Sigmoid colon (tissue), 7 donors: ENCODE results near the gene ZFAND3. TPM values are rescaled to one million over a fixed set of nuclear protein-coding genes. Genes with fewer than 3 reads are reported as not detected.

Experiments
- DNase-seq: peaks from one replicate; pipeline ENCODE4 v3.0.0-alpha.2; 2019
- H3K27ac ChIP-seq, 4 donors: fragments of 200-600 bp; sonication (generic); one replicate each; pipeline ENCODE4 v1.5.1; 2016 to 2019; ENCODE audit warnings: mild to moderate bottlenecking in 1 of 4
- H3K27me3 ChIP-seq, 3 donors: fragments of 200-600 bp; sonication (generic); one replicate each; pipeline ENCODE4 v1.5.1; 2019; ENCODE audit warnings: mild to moderate bottlenecking in 1 of 3
- H3K36me3 ChIP-seq, 4 donors: fragments of 200-600 bp; sonication (generic); one replicate each; pipeline ENCODE4 v1.5.1; 2016 to 2019
- H3K4me1 ChIP-seq, 4 donors: fragments of 200-600 bp; sonication (generic); one replicate each; pipeline ENCODE4 v1.5.1; 2017 to 2019
- H3K4me3 ChIP-seq, 4 donors: fragments of 200-600 bp; sonication (generic); one replicate each; pipeline ENCODE4 v1.5.1; 2017 to 2019; ENCODE audit warnings: mild to moderate bottlenecking in 2 of 4, moderate library complexity in 1 of 4
- H3K9me3 ChIP-seq, 4 donors: fragments of 200-600 bp in 3 of 4; sonication (generic) in 3 of 4; one replicate each; pipeline versions ENCODE4 v1.5.1 to v1.6.1; 2013 to 2019
- CTCF ChIP-seq, 4 experiments: fragments of 450-650 bp in 3 of 4; fragments of 200-600 bp in 1 of 4; IDR thresholded peaks; one replicate each; pipeline ENCODE4 v1.5.1; 2016 to 2019; ENCODE audit warnings: antibody characterized with exemption in 4 of 4, mild to moderate bottlenecking in 3 of 4, moderate library complexity in 2 of 4
- EP300 ChIP-seq, 4 donors: sonication (generic); formaldehyde crosslinking; IDR thresholded peaks; one replicate each; pipeline ENCODE4 v1.6.1; 2017; ENCODE audit warnings: antibody characterized with exemption in 4 of 4
- POLR2A ChIP-seq, 2 donors: fragments of 450-650 bp; IDR thresholded peaks; one replicate each; pipeline ENCODE4 v1.6.1; 2016; ENCODE audit warnings: antibody characterized with exemption in 2 of 2, mild to moderate bottlenecking in 2 of 2, moderate library complexity in 2 of 2
- POLR2AphosphoS5 ChIP-seq, 4 donors: sonication (generic); formaldehyde crosslinking; IDR thresholded peaks; one replicate each; pipeline ENCODE4 v1.6.1; 2017; ENCODE audit warnings: antibody characterized with exemption in 4 of 4
- WGBS, 2 donors: extraction: QIAGEN DNeasy Blood & Tissue Kit; methylation state at CpG; one replicate each; pipeline ENCODE4 v1.1.7; 2013; 5-methylcytosine and 5-hydroxymethylcytosine counted together
- intact Hi-C: fragments of 100-400 bp; cut with DNase I; formaldehyde crosslinking; loops from one replicate; pipeline ENCODE4 v1.15.1; 2023
- polyA plus RNA-seq, 3 donors: library from polyadenylated mRNA; stranded (reverse); fragments of 200-250 nt; gene quantifications; one replicate each; pipeline ENCODE4 v1.2.3, GENCODE V29; 2013
- total RNA-seq, 4 donors: library from RNA; depleted of rRNA; stranded (reverse); fragments of >200 nt; gene quantifications; one replicate each; pipeline ENCODE4 v1.1.0, GENCODE V29; 2016
- donor health status: healthy with polysubstance abuse.
- donor health status: Bipolar disorder and iron deficiency.
- donor health status: healthy.

ZFAND3 gene
- total and polyA plus RNA-seq, 7 donors = 32.4 to 54.8 (median 39.0) TPM

GRCh38 chr6:38012573-38012972 is 193.0 kb downstream of the ZFAND3 start:
- WGBS, 2 donors = 68 to 79% methylated on average over 5 of the region's 5 CpGs
- H3K4me1 ChIP-seq = peaks cover 0 to 42% (median 27%) of the 10 kb centered on the region in 4 donors
- H3K27me3 ChIP-seq = no peaks in the 10 kb centered on the region
- no peaks in the 10 kb centered on the region for H3K9me3 ChIP-seq
- intact Hi-C loops = loop anchor here (10.0 kb wide), 2 partner anchors 198 to 228 kb away; partner anchors contain the start of gene ZFAND3
- H3K27ac ChIP-seq = no peak overlapping the region
- H3K4me3 ChIP-seq = no peak overlapping the region
- TF ChIP-seq CTCF (IDR thresholded peaks at IDR 0.05) (peak in 3 of 4 experiments; percentile 34 to 52 (median 43)), EP300 (IDR thresholded peaks at IDR 0.05) (no peak)
- no peak for DNase-seq
- no peaks in the 10 kb centered on the region for H3K36me3 ChIP-seq

- H3K4me1 ChIP-seq = peaks cover 0 to 40% (median 28%) of the 10 kb centered on the region in 4 donors
- H3K27ac ChIP-seq = no peak overlapping the region
These were observed 195.8 kb downstream of the ZFAND3 start for GRCh38 chr6:38015341-38015740.

GRCh38 chr6:38016824-38017223 is 197.3 kb downstream of the ZFAND3 start:
- no peaks in the 10 kb centered on the region for H3K36me3 ChIP-seq
- peaks cover 0 to 54% (median 43%) of the 10 kb centered on the region in 4 donors for H3K4me1 ChIP-seq
- DNase-seq = no peak
- H3K4me3 ChIP-seq = no peak overlapping the region
- no peaks in the 10 kb centered on the region for H3K27me3 ChIP-seq
- no peak for TF ChIP-seq CTCF (IDR thresholded peaks at IDR 0.05)
- no peak for TF ChIP-seq POLR2A (IDR thresholded peaks at IDR 0.05)
- no peak for TF ChIP-seq POLR2AphosphoS5 (IDR thresholded peaks at IDR 0.05)
- TF ChIP-seq EP300 (IDR thresholded peaks at IDR 0.05) = no peak
- 90% methylated on average over 1 of the region's 1 CpG for WGBS, 2 donors
- intact Hi-C loops = loop anchor here (5.0 to 10.0 kb wide), 3 partner anchors 202 to 310 kb away; partner anchors contain the start of gene ZFAND3
- no peaks in the 10 kb centered on the region for H3K9me3 ChIP-seq
- no peak overlapping the region for H3K27ac ChIP-seq

More at GRCh38 chr6:38015341-38015740, 195.8 kb downstream of the ZFAND3 start:
- DNase-seq = no peak
- intact Hi-C loops = loop anchor here (5.0 to 10.0 kb wide), 3 partner anchors 201 to 308 kb away; partner anchors contain the start of gene ZFAND3
- no peak for TF ChIP-seq CTCF (IDR thresholded peaks at IDR 0.05)
- no peak for TF ChIP-seq POLR2A (IDR thresholded peaks at IDR 0.05)
- no peak for TF ChIP-seq EP300 (IDR thresholded peaks at IDR 0.05)
- TF ChIP-seq POLR2AphosphoS5 (IDR thresholded peaks at IDR 0.05) = no peak
- H3K4me3 ChIP-seq = no peak overlapping the region
- H3K36me3 ChIP-seq = no peaks in the 10 kb centered on the region
- H3K27me3 ChIP-seq = no peaks in the 10 kb centered on the region
- no peaks in the 10 kb centered on the region for H3K9me3 ChIP-seq

- H3K27ac ChIP-seq = no peak overlapping the region
- 20 to 80% methylated on average over 2 of the region's 2 CpGs for WGBS, 2 donors
- TF ChIP-seq CTCF (IDR thresholded peaks at IDR 0.05) (no peak), EP300 (IDR thresholded peaks at IDR 0.05) (no peak), POLR2A (IDR thresholded peaks at IDR 0.05) (no peak)
- H3K4me3 ChIP-seq = no peak overlapping the region
- no peaks in the 10 kb centered on the region for H3K27me3 ChIP-seq
- peaks cover 0 to 60% (median 49%) of the 10 kb centered on the region in 4 donors for H3K4me1 ChIP-seq
- intact Hi-C loops = loop anchor here (5.0 to 10.0 kb wide), 3 partner anchors 204 to 311 kb away; partner anchors contain the start of gene ZFAND3
- DNase-seq = no peak
- H3K36me3 ChIP-seq = no peaks in the 10 kb centered on the region
- H3K9me3 ChIP-seq = no peaks in the 10 kb centered on the region
These were observed 199.2 kb downstream of the ZFAND3 start for GRCh38 chr6:38018755-38019165.

GRCh38 chr6:38020593-38020992 is 201.1 kb downstream of the ZFAND3 start:
- Histone ChIP-seq H3K4me3 (no peak overlapping the region), H3K4me1 (peaks cover 0 to 51% (median 42%) of the 10 kb centered on the region in 4 donors), H3K27ac (peak overlapping the region in 1 of 4 donors; percentile 5), H3K36me3 (no peaks in the 10 kb centered on the region), H3K9me3 (no peaks in the 10 kb centered on the region), H3K27me3 (no peaks in the 10 kb centered on the region)
- WGBS, 2 donors = 37 to 73% methylated on average over 2 of the region's 2 CpGs
- intact Hi-C loops = no loop called here
- no peak for TF ChIP-seq EP300 (IDR thresholded peaks at IDR 0.05)
- no peak for TF ChIP-seq CTCF (IDR thresholded peaks at IDR 0.05)
- TF ChIP-seq POLR2AphosphoS5 (IDR thresholded peaks at IDR 0.05) = peak in 2 of 4 donors; percentile 4 to 58
- no peak for TF ChIP-seq POLR2A (IDR thresholded peaks at IDR 0.05)
- DNase-seq = no peak
